Measurements from ENCODE around the gene NPLOC4. TPM values are rescaled to one million over a fixed set of nuclear protein-coding genes. Genes with fewer than 3 reads are reported as not detected.

The NPLOC4 gene
- total and polyA plus RNA-seq, 9 of the 15 experiments (the other 6 are each of a cell fraction or from before 2014, with no cell fraction given), result 1.5 to 116 (median 64.5) TPM

DNA sequence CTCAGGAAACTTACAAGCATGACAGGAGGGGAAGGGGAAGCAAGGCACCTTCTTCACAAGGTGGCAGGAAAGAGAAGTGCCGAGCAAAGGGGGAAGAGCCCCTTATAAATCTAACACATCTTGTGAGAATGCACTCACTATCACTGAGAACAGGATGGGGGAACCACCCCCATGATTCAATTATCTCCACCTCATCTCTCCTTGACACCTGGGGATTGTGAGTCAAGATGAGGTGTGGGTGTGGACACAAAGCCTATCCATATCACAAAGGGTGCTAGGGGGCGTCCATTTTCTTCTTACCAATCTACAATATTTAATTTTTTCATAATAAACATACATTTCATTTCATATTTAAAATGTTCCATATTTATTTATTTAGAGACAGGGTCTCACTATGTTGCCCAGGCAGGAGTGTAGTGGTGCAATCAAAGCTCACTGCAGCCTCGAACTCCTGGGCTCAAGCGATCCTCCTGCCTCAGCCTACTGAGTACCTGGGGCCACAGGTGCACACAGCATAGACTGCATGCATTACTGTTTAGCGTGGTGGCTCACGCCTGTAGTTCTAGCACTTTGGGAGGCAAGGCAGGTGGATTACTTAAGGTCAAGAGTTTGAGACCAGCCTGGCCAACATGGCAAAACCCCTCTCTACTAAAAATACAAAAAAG lies 58.2 kb downstream of the NPLOC4 start:
- ChIA-PET POLR2A (interaction anchor here (0.8 to 0.9 kb wide), 3 partner anchors 11 to 35 kb away, joined by 3 read pairs; partner anchors contain the start of gene FAAP100), CTCF (ENCODE audit: low intra/inter-chr PET ratio) (no interaction called here)
- H3K36me3 ChIP-seq (ENCODE audit: control insufficient read depth, insufficient read depth, low read length), result peaks cover 95% of the 10 kb centered on the region
- TF ChIP-seq, protein P1, sequence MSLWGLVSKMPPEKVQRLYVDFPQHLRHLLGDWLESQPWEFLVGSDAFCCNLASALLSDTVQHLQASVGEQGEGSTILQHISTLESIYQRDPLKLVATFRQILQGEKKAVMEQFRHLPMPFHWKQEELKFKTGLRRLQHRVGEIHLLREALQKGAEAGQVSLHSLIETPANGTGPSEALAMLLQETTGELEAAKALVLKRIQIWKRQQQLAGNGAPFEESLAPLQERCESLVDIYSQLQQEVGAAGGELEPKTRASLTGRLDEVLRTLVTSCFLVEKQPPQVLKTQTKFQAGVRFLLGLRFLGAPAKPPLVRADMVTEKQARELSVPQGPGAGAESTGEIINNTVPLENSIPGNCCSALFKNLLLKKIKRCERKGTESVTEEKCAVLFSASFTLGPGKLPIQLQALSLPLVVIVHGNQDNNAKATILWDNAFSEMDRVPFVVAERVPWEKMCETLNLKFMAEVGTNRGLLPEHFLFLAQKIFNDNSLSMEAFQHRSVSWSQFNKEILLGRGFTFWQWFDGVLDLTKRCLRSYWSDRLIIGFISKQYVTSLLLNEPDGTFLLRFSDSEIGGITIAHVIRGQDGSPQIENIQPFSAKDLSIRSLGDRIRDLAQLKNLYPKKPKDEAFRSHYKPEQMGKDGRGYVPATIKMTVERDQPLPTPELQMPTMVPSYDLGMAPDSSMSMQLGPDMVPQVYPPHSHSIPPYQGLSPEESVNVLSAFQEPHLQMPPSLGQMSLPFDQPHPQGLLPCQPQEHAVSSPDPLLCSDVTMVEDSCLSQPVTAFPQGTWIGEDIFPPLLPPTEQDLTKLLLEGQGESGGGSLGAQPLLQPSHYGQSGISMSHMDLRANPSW (CRISPR knock-in tag; IDR thresholded peaks at IDR 0.05), result no peak
- TF ChIP-seq TEAD4 (IDR thresholded peaks at IDR 0.05; ENCODE audit: low read length), result 0 out of 2 replicates have a peak, but pooled peaks have one; percentile 9
- TF ChIP-seq TEAD4 (CRISPR knock-in tag; IDR thresholded peaks at IDR 0.05; ENCODE audit: borderline replicate concordance), result no peak
- peak; percentile 61 for TF ChIP-seq CBFA2T3 (IDR thresholded peaks at IDR 0.05)
- peak; percentile 40; the same call in 1 of the 2 replicates for TF ChIP-seq EGR1 (conservative IDR thresholded peaks at IDR 0.05)
- no TSS peak for BruUV-seq (replicated peaks)
- H4K20me1 ChIP-seq (replicated peaks; ENCODE audit: control insufficient read depth, insufficient read depth, low read length), result peaks cover 7% of the 10 kb centered on the region
- in situ Hi-C loops (cut with MboI) (no loop called here), intact Hi-C loops (cut with micrococcal nuclease) (no loop called here)
- H3K79me2 ChIP-seq (ENCODE audit: control insufficient read depth, insufficient read depth, low read length), result peaks cover 11% of the 10 kb centered on the region; the same call in 2 of the 3 replicates
- H3K9me1 ChIP-seq (ENCODE audit: control insufficient read depth, insufficient read depth, low read length), result no peaks in the 10 kb centered on the region
- H3K4me3 ChIP-seq, result no peak overlapping the region
- 81% methylated on average over 6 of the region's 6 CpGs for WGBS (ENCODE audit: insufficient coverage, low coverage, missing lambda C conversion rate)
- no peak overlapping the region for H3K9ac ChIP-seq (ENCODE audit: insufficient read depth in 1 of 2, low read depth in 2 of 2, low read length in 2 of 2)
- FAIRE-seq, result no peak
- ATAC-seq, result no peak
- DNase-seq (ENCODE audit: extremely low read depth in 1 of 4, low spot score in 3 of 4), result peak in 3 of 4 experiments; percentile 24 to 70 (median 64)
- no peak overlapping the region for H3K27ac ChIP-seq (ENCODE audit: extremely low read depth, low read depth, low read length)
- H3K4me2 ChIP-seq (ENCODE audit: insufficient read depth, low read length), result no peak overlapping the region
- H3K27me3 ChIP-seq (ENCODE audit: control insufficient read depth in 2 of 2, insufficient read depth in 2 of 2, low read length in 2 of 2), result no peaks in the 10 kb centered on the region
- peaks cover 10 to 21% of the 10 kb centered on the region in 2 experiments; a peak in 4 of 5 replicates for H3K4me1 ChIP-seq (replicated peaks in 1 of 2; ENCODE audit: control insufficient read depth in 2 of 2, insufficient read depth in 2 of 2, low read length in 2 of 2)
- no peak overlapping the region for H2AFZ ChIP-seq (ENCODE audit: low read depth, low read length)
- H3K9me3 ChIP-seq (replicated peaks; ENCODE audit: control insufficient read depth, insufficient read depth, low read depth, low read length), result no peaks in the 10 kb centered on the region

All from K562 (cell line).